ENCODE measurements around the gene BBX.
"Not testable (repeated sequence)": the region's sequence is repeated elsewhere in the genome, so short reads cannot be mapped to it uniquely, and the experiment has no call there.

BBX gene

DNA sequence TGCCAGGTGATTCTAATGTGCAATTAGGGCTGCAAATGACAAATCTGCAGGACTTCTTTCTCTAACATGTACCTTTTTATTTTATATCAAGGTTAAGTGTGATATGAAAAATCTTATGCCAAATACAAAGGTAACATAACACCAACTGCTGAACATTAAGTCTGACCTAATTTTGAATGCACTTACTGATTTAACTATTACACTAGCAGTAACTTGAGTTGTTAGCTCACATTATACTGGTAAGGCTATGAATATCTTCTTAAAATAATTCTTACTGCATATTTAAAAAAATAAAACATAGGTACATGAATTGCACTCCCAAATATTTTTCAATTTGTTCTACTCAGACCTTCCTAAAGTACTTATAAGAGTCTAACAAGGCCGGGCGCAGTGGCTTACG is 308.8 kb downstream of the BBX start:
- no peak for DNase-seq (ENCODE audit: low read depth, low spot score)
- no peak overlapping the region for H3K4me3 ChIP-seq (ENCODE audit: low read length)
- WGBS (ENCODE audit: insufficient coverage, insufficient read length) = no CpG with 5 or more reads among the region's 3 CpGs
- no peaks in the 10 kb centered on the region for H3K9me3 ChIP-seq (ENCODE audit: control insufficient read depth, insufficient read depth, low read length)
- no peaks in the 10 kb centered on the region for H3K27me3 ChIP-seq (ENCODE audit: control insufficient read depth, insufficient read depth, low read length)
- H3K27ac ChIP-seq (ENCODE audit: low read length) = no peak overlapping the region
- no peaks in the 10 kb centered on the region for H3K4me1 ChIP-seq (ENCODE audit: control insufficient read depth, insufficient read depth, low read length)
- H3K36me3 ChIP-seq (ENCODE audit: control insufficient read depth, insufficient read depth, low read length) = no peaks in the 10 kb centered on the region

GRCh38 chr3:107833043-107833442 is 310.3 kb downstream of the BBX start:
- no CpG with 5 or more reads among the region's 6 CpGs for WGBS (ENCODE audit: insufficient coverage, insufficient read length)
- no peak for DNase-seq (ENCODE audit: low read depth, low spot score)

GRCh38 chr3:107833722-107834416 is 311.1 kb downstream of the BBX start:
- WGBS (ENCODE audit: insufficient coverage, insufficient read length) = no CpG with 5 or more reads among the region's 19 CpGs
- Histone ChIP-seq H3K36me3 (ENCODE audit: control insufficient read depth, insufficient read depth, low read length) (no peaks in the 10 kb centered on the region), H3K9me3 (ENCODE audit: control insufficient read depth, insufficient read depth, low read length) (no peaks in the 10 kb centered on the region), H3K27me3 (ENCODE audit: control insufficient read depth, insufficient read depth, low read length) (no peaks in the 10 kb centered on the region), H3K27ac (ENCODE audit: low read length) (no peak overlapping the region), H3K4me3 (ENCODE audit: low read length) (no peak overlapping the region), H3K4me1 (ENCODE audit: control insufficient read depth, insufficient read depth, low read length) (no peaks in the 10 kb centered on the region)
- DNase-seq (ENCODE audit: low read depth, low spot score) = no peak

More at GRCh38 chr3:107833043-107833442, 310.3 kb downstream of the BBX start:
- Histone ChIP-seq H3K27ac (ENCODE audit: low read length) (no peak overlapping the region), H3K4me3 (ENCODE audit: low read length) (no peak overlapping the region), H3K36me3 (ENCODE audit: control insufficient read depth, insufficient read depth, low read length) (no peaks in the 10 kb centered on the region), H3K27me3 (ENCODE audit: control insufficient read depth, insufficient read depth, low read length) (no peaks in the 10 kb centered on the region), H3K9me3 (ENCODE audit: control insufficient read depth, insufficient read depth, low read length) (no peaks in the 10 kb centered on the region), H3K4me1 (ENCODE audit: control insufficient read depth, insufficient read depth, low read length) (no peaks in the 10 kb centered on the region)

DNA sequence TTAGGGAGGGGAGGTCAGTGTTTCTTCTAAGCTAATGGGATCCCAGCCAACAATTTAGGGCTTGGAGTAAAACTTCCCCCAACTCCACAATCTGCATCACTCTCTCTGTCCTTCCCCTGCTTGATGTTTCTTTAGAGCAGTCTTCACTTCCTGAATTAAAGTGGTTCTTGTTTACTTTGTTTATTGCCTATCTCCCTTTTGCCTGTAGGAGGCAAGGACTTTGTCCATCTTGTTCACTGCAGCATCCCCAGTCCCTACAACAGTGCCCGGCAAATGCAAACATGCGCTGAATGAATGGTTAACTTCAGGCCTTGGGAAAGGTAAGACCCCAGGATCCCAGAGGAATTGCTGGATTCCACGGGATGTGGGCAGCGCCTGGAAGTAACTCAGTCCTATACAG is 312.2 kb downstream of the BBX start:
- not testable (repeated sequence) for H3K9me3 ChIP-seq (ENCODE audit: control insufficient read depth, insufficient read depth, low read length); H3K4me1 ChIP-seq (ENCODE audit: control insufficient read depth, insufficient read depth, low read length); H3K36me3 ChIP-seq (ENCODE audit: control insufficient read depth, insufficient read depth, low read length); H3K27me3 ChIP-seq (ENCODE audit: control insufficient read depth, insufficient read depth, low read length); DNase-seq (ENCODE audit: low read depth, low spot score); H3K4me3 ChIP-seq (ENCODE audit: low read length); H3K27ac ChIP-seq (ENCODE audit: low read length)
- WGBS (ENCODE audit: insufficient coverage, insufficient read length) = no CpG with 5 or more reads among the region's 4 CpGs

DNA sequence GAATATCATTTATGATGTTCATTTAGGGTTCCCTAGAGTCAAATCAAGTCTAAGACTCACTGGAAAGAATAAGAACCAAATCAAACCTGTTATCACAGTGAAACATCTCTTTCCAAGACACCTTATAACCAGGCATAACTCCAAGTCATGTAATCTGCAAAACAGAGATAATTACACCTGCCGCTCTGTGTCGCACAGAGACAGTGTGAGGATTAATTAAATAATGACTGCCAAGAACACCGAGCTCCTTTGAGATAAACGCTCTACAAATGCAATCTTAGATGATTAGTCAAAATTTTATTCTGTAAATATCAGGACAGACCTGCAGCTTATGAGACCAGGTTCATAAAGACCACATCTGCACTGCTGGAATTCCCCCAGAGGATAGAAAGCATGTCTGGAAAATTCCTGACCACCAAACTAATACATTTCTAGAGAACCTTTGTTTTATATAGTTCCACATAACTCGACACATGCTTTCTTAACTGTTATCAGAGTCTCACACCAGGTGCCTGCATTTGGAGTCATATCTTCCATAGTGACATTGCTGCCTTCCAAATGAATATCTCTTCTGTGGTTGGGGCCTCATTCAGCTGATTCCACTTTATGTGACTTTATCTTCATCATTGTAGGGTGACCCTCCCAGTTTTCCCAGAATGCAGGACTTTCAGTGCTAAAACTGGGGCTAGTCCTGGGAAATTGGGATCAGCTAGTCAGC is 315.3 kb downstream of the BBX start:
- Histone ChIP-seq H3K4me3 (ENCODE audit: low read length) (no peak overlapping the region), H3K27ac (ENCODE audit: low read length) (no peak overlapping the region), H3K9me3 (ENCODE audit: control insufficient read depth, insufficient read depth, low read length) (no peaks in the 10 kb centered on the region), H3K4me1 (ENCODE audit: control insufficient read depth, insufficient read depth, low read length) (no peaks in the 10 kb centered on the region), H3K27me3 (ENCODE audit: control insufficient read depth, insufficient read depth, low read length) (no peaks in the 10 kb centered on the region), H3K36me3 (ENCODE audit: control insufficient read depth, insufficient read depth, low read length) (no peaks in the 10 kb centered on the region)
- no peak for DNase-seq (ENCODE audit: low read depth, low spot score)
- no CpG with 5 or more reads among the region's 5 CpGs for WGBS (ENCODE audit: insufficient coverage, insufficient read length)

DNA sequence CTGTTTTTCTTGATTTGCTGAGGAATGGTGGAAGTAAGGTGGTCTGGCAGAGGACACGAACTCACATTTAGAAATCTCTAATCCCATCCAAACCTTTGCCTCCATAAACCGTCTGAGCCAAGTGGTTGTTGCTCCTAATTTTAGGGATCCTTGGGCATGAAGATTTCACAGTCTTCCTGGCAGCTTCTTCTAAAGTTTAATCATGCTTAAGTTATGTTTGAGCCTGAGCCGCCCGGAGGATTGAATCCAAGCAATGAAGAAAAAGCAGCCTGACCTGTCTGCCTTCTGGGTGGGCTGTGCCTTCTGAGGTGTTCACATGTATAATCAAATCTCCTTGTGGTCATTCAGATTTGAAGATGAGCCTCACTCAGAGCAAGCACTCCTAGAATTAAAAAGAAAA is 319.1 kb downstream of the BBX start:
- no peak for DNase-seq (ENCODE audit: low read depth, low spot score)
- no peaks in the 10 kb centered on the region for H3K36me3 ChIP-seq (ENCODE audit: control insufficient read depth, insufficient read depth, low read length)
- no CpG with 5 or more reads among the region's 4 CpGs for WGBS (ENCODE audit: insufficient coverage, insufficient read length)
- no peak overlapping the region for H3K27ac ChIP-seq (ENCODE audit: low read length)
- H3K27me3 ChIP-seq (ENCODE audit: control insufficient read depth, insufficient read depth, low read length) = no peaks in the 10 kb centered on the region
- no peaks in the 10 kb centered on the region for H3K9me3 ChIP-seq (ENCODE audit: control insufficient read depth, insufficient read depth, low read length)
- H3K4me3 ChIP-seq (ENCODE audit: low read length) = no peak overlapping the region
- H3K4me1 ChIP-seq (ENCODE audit: control insufficient read depth, insufficient read depth, low read length) = 0 out of 2 replicates have a peak, but pooled peaks cover 1% of the 10 kb centered on the region

- no peak for DNase-seq (ENCODE audit: low read depth, low spot score)
- H3K27me3 ChIP-seq (ENCODE audit: control insufficient read depth, insufficient read depth, low read length) = no peaks in the 10 kb centered on the region
- 0 out of 2 replicates have a peak, but pooled peaks cover 1% of the 10 kb centered on the region for H3K4me1 ChIP-seq (ENCODE audit: control insufficient read depth, insufficient read depth, low read length)
- H3K4me3 ChIP-seq (ENCODE audit: low read length) = no peak overlapping the region
- H3K9me3 ChIP-seq (ENCODE audit: control insufficient read depth, insufficient read depth, low read length) = no peaks in the 10 kb centered on the region
- no CpG with 5 or more reads among the region's 8 CpGs for WGBS (ENCODE audit: insufficient coverage, insufficient read length)
- H3K27ac ChIP-seq (ENCODE audit: low read length) = no peak overlapping the region
- no peaks in the 10 kb centered on the region for H3K36me3 ChIP-seq (ENCODE audit: control insufficient read depth, insufficient read depth, low read length)
These were observed 320.2 kb downstream of the BBX start for GRCh38 chr3:107842940-107843339.

DNA sequence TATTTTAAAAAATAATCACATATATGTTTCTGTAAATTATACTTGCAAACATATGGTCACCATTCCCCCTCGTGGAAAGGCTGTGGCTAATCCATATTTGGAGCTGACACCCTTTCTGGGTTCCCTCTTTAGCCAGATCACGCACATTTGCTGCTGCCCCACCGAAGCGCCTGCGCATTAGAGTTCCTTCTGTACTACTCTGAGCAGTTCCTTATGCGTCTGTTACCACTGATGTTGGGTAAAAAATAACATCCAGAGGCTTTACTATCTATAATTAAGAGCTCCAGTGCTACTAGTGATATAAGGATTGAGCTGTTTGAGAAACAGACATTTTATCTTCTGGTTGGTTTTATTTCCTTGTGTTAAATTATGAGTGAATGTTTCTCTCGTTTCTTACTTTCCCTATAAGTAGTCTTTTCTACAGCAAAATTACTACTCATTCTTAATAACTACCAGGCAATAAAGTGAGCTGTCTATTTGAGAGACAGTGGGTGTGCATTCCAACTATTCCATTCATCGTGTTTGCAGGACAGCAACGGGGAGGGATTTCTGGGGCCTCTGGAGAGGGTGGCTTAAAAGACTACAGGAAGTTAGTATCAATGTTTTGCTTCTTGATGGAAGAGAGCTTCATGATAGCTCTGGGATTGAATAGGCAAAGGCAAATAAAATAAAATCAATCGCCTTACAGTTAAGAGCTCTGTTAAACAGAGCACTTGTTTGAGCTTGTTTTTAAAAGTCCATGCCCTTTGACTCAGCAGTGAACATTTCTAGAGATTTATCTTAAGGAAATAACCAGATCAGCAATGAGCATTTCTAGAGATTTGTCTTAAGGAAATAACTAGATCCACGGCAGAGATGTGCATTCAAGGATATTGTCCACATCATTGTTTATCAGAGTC is 322.9 kb downstream of the BBX start:
- H3K9me3 ChIP-seq (ENCODE audit: control insufficient read depth, insufficient read depth, low read length) = no peaks in the 10 kb centered on the region
- H3K27ac ChIP-seq (ENCODE audit: low read length) = no peak overlapping the region
- no CpG with 5 or more reads among the region's 11 CpGs for WGBS (ENCODE audit: insufficient coverage, insufficient read length)
- no peaks in the 10 kb centered on the region for H3K27me3 ChIP-seq (ENCODE audit: control insufficient read depth, insufficient read depth, low read length)
- 0 out of 2 replicates have a peak, but pooled peaks cover 1% of the 10 kb centered on the region for H3K4me1 ChIP-seq (ENCODE audit: control insufficient read depth, insufficient read depth, low read length)
- H3K36me3 ChIP-seq (ENCODE audit: control insufficient read depth, insufficient read depth, low read length) = no peaks in the 10 kb centered on the region
- no peak for DNase-seq (ENCODE audit: low read depth, low spot score)
- no peak overlapping the region for H3K4me3 ChIP-seq (ENCODE audit: low read length)

- Histone ChIP-seq H3K27me3 (ENCODE audit: control insufficient read depth, insufficient read depth, low read length) (no peaks in the 10 kb centered on the region), H3K4me3 (ENCODE audit: low read length) (no peak overlapping the region), H3K9me3 (ENCODE audit: control insufficient read depth, insufficient read depth, low read length) (no peaks in the 10 kb centered on the region), H3K36me3 (ENCODE audit: control insufficient read depth, insufficient read depth, low read length) (no peaks in the 10 kb centered on the region), H3K27ac (ENCODE audit: low read length) (no peak overlapping the region), H3K4me1 (ENCODE audit: control insufficient read depth, insufficient read depth, low read length) (0 out of 2 replicates have a peak, but pooled peaks cover 1% of the 10 kb centered on the region)
- WGBS (ENCODE audit: insufficient coverage, insufficient read length) = no CpG with 5 or more reads among the region's 10 CpGs
- DNase-seq (ENCODE audit: low read depth, low spot score) = peak; percentile 72
These were observed 323.6 kb downstream of the BBX start for GRCh38 chr3:107846279-107846852.

GRCh38 chr3:107847791-107848190 is 325.0 kb downstream of the BBX start:
- no CpG with 5 or more reads among the region's 8 CpGs for WGBS (ENCODE audit: insufficient coverage, insufficient read length)
- Histone ChIP-seq H3K36me3 (ENCODE audit: control insufficient read depth, insufficient read depth, low read length) (no peaks in the 10 kb centered on the region), H3K27me3 (ENCODE audit: control insufficient read depth, insufficient read depth, low read length) (no peaks in the 10 kb centered on the region), H3K9me3 (ENCODE audit: control insufficient read depth, insufficient read depth, low read length) (no peaks in the 10 kb centered on the region), H3K4me1 (ENCODE audit: control insufficient read depth, insufficient read depth, low read length) (0 out of 2 replicates have a peak, but pooled peaks cover 1% of the 10 kb centered on the region), H3K27ac (ENCODE audit: low read length) (no peak overlapping the region), H3K4me3 (ENCODE audit: low read length) (no peak overlapping the region)
- DNase-seq (ENCODE audit: low read depth, low spot score) = no peak

Measured in iPS DF 6.9 (cell line).